Esophagus muscularis mucosa (tissue), 3 donors: ENCODE data around the gene EP400.
"Not testable (repeated sequence)": the region's sequence is repeated elsewhere in the genome, so short reads cannot be mapped to it uniquely, and the experiment has no call there.

ENCODE experiments used
- CTCF ChIP-seq, 3 experiments: fragments of 200-600 bp in 2 of 3; fragments of 450-650 bp in 1 of 3; sonication (generic) in 2 of 3; IDR thresholded peaks; one replicate each; pipeline ENCODE4 v1.5.1; 2017 to 2019; ENCODE audit warnings: antibody characterized with exemption in 3 of 3, mild to moderate bottlenecking in 2 of 3, moderate library complexity in 1 of 3
- POLR2A ChIP-seq: fragments of 450-650 bp; IDR thresholded peaks from one replicate; pipeline ENCODE4 v1.6.1; 2017; ENCODE audit warnings: antibody characterized with exemption, moderate library complexity, mild to moderate bottlenecking, low read depth

- TF ChIP-seq CTCF (IDR thresholded peaks at IDR 0.05); POLR2A: not testable (repeated sequence)
Measured at GRCh38 chr12:131960590-131961325, 11.0 kb downstream of the EP400 start.
